HG03066 (cell line): ENCODE data around the gene MIB1.
A peak's percentile ranks its signal among the peaks of the same experiment; 100 is the strongest.
"Not testable (repeated sequence)": the region's sequence is repeated elsewhere in the genome, so short reads cannot be mapped to it uniquely, and the experiment has no call there.

Experiments
- ATAC-seq: cut with Tn5 transposase; IDR thresholded peaks from one replicate; pipeline ENCODE4 v1.9.1; 2021; ENCODE audit warnings: low read depth; ENCODE audit not compliant: unreplicated experiment

MIB1 gene

DNA sequence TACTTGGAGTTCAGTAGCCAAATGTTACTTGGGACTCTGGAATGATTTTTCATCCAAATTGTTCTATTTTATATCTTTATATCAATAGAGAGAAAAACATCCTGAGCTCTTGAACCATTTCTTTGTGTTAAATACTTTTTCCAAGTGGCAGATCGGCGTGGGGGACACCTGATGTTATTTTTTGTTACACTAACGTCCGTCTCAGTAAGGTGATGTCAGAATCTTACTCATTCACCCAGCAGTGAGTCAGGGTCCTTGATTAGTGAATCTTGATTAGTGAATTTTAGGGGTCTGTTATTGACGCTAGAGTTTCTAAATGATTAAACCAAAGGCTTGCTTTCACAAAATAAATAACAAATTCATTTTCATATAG lies 1.7 kb downstream of the MIB1 start:
- ATAC-seq, result no peak

- ATAC-seq, result no peak
These were observed 2.7 kb downstream of the MIB1 start for GRCh38 chr18:21743166-21743832.

DNA sequence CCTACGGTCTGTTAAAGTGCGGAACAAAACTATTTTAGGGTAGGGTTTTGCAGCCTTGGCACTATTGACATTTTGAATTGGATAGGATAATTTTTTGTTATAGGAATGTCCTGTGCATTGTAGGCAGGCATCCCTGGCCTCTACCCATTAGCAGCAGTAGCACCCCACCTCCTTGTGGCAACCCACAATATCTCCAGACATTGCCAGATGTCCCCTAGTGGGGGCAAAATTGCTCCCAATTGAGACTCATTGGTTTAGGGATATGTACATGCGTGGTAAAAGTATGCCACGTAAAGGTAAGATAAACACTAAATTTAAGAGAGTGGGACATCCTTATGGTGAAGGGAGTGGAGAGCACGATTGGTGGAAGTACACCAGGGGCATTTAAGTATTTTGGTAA lies 4.6 kb downstream of the MIB1 start:
- no peak for ATAC-seq

DNA sequence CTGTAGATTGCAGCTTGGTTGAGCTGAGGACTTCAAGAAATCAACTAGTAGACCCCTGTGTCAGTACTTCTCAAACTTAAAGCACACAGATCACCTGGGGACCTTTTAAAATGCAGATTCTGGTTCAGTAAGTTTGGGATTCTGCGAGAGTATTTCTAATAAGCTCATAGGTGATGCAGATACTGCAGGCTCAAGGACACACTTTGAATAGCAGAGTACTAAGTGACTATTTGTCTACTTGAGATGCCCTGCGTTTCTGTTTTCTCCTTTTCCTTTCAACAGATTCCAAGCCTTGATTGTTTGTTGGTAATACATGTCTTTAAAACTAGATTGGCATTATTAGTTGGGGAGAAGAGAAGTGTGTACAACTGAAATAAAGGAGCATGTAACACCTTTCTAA lies 6.7 kb downstream of the MIB1 start:
- no peak for ATAC-seq

- no peak for ATAC-seq
These were observed 7.4 kb downstream of the MIB1 start for GRCh38 chr18:21747764-21748693.

GRCh38 chr18:21757833-21758232 lies 17.2 kb downstream of the MIB1 start:
- ATAC-seq, result no peak

- ATAC-seq, result no peak
These were observed 19.2 kb downstream of the MIB1 start for GRCh38 chr18:21759836-21760235.

DNA sequence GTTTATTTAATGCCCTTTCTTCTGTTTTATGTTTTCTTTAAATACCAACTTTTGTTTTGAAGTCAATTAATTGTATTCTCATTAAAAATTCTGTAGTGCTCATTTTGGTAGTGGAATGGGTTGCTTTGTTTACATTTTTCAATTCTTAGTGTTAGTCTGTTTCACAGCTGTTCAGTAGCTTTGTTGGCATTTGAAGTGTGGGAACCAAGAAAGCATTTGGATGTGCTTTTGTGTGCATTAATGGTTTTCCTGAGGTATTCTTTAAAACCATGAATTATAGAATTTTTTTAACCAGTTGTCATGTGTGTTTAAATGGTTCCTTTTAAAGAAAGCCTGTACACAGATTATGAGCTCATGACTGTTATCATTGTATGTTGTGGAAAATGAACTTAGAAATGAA lies 19.7 kb downstream of the MIB1 start:
- no peak for ATAC-seq

GRCh38 chr18:21761471-21762115 lies 21.0 kb downstream of the MIB1 start:
- ATAC-seq, result no peak

GRCh38 chr18:21762181-21762772 lies 21.7 kb downstream of the MIB1 start:
- ATAC-seq, result no peak

DNA sequence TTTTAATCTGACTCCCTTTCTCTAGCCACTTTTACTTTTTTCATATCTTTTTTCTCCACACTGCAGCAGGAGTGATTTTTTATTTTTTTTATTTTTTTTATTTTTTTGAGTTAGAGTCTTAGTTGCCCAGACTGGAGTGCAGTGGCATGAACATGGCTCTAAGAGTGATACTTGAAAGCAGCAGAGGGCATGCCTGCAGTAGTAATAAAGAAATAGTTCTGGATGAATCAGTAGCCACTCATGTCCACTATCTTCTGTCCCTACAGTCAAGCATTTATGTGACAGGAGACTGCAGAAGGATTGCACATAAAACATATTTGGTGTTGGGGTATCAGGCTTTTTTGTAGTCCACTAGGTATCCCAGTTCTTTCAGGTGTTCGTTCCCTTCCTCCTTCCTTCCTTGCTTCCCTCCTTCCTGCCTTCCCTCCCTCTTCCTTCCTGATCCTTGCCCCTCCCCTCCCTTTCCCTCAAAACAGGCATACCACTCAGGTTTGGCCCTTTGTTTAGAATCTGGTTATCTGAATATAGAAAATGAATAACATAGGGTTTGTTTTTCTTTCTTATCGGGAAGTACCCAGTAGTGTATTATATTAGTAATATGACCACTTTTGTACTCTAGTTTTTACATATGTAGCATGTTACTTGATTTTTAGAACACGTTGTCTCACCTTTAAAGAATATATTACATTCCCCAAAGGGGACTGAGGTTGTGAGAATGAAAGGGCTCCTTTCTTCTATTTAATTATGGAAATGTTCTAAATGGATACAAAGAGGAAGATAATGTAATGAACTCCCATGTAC lies 23.5 kb downstream of the MIB1 start:
- ATAC-seq, result no peak

- no peak for ATAC-seq
These were observed 28.6 kb downstream of the MIB1 start for GRCh38 chr18:21769206-21769605.

GRCh38 chr18:21774722-21775121 lies 34.1 kb downstream of the MIB1 start:
- ATAC-seq, result no peak

- ATAC-seq, result peak; percentile 63
These were observed 37.2 kb downstream of the MIB1 start for GRCh38 chr18:21777814-21778213.

DNA sequence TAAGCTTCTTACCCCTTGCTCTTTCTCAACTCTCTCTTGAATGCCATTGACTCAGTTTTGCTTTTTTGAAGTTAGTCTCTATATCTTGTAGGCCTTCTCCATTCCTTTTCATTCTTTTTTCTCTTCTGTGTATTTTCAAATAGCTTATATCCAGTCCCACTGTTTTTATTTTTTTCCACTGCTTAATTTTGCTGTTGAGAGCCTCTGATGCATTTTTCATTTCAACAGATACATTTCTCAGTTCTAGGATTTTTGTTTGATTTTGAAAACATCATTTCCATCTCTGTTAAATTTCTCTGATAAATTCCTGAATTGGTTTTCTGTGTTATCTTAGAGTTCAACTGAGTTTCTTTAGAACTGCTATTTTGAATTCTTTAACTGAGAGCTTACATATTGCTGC lies 45.9 kb downstream of the MIB1 start:
- no peak for ATAC-seq

- ATAC-seq, result not testable (repeated sequence)
These were observed 55.5 kb downstream of the MIB1 start for GRCh38 chr18:21796089-21796488.

DNA sequence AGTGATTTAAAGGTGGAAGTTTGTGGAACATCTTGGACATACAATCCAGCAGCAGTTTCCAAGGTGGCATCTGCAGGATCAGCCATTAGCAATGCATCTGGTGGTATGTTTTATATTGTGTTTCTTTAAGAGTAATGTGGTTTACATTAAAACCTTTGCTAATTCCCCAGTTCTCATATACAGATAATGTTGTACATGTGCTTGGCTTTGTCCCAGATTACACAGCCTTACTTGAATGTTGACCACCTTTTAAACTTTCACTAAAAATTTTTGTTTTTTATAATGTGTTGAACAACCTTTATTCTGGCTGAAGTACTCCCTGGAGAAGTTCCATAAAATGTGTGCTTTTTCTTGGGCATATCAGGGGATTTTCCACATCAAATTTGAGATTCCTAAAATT lies 57.5 kb downstream of the MIB1 start:
- no peak for ATAC-seq

- ATAC-seq, result no peak
These were observed 59.1 kb downstream of the MIB1 start for GRCh38 chr18:21799721-21800120.

DNA sequence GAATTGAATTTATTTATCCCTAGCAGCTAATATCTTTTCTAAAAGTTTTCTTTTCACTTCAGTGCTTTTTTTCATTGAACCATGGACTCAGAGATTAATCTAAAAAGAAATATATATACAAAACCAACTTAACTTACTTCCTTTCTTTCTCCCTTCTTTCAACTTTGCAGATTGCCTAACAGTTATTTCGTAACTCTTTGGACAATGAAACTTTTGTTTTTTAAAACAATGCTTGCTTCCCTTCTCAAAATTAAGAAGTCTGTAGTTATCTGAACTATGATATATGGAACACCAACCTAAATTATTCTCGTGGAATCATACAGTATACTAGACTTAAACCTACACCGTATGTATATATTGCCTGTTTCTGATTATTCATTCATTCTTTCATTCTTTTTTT lies 62.9 kb downstream of the MIB1 start:
- no peak for ATAC-seq

- no peak for ATAC-seq
These were observed 65.3 kb downstream of the MIB1 start for GRCh38 chr18:21805771-21806366.
